Stimulated activated CD4-positive, alpha-beta T cell treated with anti-CD3 and anti-CD28 coated beads, TNF-alpha, amount 100 ng/mL, for 48 hours (primary cell): ENCODE data around the gene ECE1.

Experiments used
- DNase-seq, 3 donors: peaks; one replicate each; pipeline ENCODE4 v3.0.0-alpha.2; 2020; ENCODE audit warnings: low read depth in 3 of 3

ECE1 gene

DNA sequence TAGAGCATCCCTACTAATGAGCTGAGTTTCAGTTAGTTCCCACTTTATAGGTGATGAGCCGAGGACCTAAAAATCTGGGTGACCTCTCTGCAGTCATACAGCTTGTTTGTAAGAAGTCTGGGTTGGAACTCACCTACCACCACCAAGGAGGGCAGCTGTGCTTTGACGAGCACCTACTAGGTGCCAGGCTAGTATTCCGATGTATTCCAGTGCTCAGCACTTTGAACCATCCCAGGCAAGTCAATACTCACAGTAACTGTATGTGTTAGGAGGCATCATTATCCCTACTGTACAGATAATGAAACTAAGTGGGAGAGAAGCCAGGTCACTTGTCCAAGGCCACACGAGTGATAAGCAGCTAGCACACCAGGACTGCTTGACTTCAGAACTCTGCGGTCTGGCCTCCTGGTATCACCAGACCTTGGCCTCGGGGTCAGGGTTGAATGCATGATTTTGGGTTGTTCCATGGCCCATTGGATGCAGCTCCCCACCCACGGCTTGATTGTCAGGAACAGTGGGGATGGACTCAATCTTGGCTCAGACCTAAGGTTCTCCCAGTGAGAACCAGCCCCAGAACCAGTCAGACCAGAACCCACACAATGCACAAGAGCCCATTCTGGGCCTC is 20.7 kb downstream of the ECE1 start:
- no peak for DNase-seq

- no peak for DNase-seq
Measured at GRCh38 chr1:21268281-21269239, 21.7 kb downstream of the ECE1 start.

DNA sequence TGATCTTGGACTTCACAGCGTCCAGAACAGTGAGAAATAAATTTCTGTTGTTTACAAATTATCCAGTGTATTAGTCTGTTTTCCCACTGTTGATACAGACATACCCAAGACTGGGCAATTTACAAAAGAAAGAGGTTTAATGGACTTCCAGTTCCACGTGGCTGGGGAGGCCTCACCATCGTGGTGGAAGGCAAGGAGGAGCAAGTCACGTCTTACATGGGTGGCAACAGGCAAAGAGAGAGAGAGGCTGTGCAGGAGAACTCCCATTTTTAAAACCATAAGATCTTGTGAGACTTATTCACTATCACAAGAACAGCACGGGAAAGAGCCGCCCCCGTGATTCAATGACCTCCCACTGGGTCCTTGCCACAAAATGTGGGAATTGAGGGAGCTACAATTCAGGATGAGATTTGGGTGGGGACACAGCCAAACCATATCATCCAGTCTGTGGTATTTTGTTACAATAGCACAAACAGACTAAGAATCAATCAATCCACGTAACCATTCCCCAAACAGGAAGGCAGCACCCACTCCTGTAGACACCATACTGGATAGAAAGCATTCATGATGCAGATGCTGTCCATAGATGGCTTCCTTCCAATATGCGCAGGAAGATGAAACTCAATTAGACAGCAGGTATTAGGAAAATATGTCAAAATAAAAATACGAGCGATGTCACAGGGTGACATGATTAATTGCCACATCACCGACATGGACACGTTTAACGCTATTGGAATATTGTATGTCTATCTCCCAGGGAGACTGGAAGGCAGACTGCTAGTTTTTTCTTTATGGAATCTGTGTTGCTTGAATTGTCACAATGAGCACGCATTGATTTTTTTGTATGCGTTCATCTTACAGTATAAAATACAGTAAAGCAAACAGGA is 22.8 kb downstream of the ECE1 start:
- no peak for DNase-seq

GRCh38 chr1:21266119-21266774 is 24.0 kb downstream of the ECE1 start:
- no peak for DNase-seq

GRCh38 chr1:21265644-21266043 is 24.6 kb downstream of the ECE1 start:
- no peak for DNase-seq

GRCh38 chr1:21264898-21265297 is 25.4 kb downstream of the ECE1 start:
- no peak for DNase-seq

GRCh38 chr1:21263653-21264225 is 26.5 kb downstream of the ECE1 start:
- no peak for DNase-seq

DNA sequence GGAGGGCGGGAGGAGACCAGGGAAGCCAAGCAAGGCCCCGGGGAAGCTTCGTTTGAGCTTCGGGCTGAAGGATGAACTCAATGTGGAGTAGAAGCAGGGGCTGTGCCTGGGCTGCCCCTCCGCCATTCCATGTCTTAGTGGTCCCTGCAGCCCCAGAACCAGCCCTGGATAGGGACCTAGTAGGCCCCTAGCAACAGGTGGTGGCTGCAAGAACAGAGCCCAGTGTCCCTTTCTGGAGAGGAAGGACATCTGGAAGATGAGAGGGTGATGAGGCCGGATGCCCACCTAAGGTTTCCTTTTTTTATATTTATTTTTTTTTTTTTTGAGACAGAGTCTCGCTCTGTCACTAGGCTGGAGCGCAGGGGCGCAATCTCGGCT is 27.2 kb downstream of the ECE1 start:
- no peak for DNase-seq

- DNase-seq = no peak
Measured at GRCh38 chr1:21262293-21263051, 27.8 kb downstream of the ECE1 start.

DNA sequence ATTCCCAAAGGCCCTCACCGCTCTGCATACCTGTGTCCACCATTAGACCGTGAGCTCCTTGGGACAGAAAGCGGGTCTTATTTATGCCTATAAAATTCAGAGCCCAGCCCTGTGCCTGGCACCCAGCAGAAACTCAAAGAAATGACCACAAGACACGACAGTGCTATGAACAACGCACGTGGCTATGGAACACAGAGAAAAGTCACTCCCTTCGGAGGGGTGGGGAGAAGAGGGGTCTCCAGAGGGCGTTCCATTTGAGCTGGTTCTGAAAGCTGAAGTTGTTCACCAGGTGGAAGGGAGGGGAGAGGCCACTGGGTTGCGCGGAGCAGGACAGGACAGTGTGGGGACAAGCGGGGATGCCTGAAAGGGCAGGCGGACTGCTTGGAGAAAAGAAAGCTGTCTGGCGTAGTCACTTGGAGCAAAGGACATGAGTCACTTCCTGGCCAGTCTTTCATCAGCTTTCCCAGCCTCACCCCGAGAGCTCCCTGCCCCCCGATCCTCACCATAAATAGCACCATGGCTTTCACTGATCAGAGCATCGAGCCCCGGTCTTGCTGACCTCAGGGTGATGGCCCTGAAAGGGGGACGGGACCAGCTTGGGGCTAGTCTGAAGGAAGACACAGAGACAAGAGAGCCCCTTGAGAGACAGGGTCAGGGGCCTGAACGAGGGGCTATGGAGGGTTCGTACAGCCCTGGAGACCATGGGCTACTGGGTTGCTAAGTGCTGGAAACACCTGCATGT is 28.5 kb downstream of the ECE1 start:
- DNase-seq = no peak

GRCh38 chr1:21260405-21261125 is 29.7 kb downstream of the ECE1 start:
- no peak for DNase-seq

DNA sequence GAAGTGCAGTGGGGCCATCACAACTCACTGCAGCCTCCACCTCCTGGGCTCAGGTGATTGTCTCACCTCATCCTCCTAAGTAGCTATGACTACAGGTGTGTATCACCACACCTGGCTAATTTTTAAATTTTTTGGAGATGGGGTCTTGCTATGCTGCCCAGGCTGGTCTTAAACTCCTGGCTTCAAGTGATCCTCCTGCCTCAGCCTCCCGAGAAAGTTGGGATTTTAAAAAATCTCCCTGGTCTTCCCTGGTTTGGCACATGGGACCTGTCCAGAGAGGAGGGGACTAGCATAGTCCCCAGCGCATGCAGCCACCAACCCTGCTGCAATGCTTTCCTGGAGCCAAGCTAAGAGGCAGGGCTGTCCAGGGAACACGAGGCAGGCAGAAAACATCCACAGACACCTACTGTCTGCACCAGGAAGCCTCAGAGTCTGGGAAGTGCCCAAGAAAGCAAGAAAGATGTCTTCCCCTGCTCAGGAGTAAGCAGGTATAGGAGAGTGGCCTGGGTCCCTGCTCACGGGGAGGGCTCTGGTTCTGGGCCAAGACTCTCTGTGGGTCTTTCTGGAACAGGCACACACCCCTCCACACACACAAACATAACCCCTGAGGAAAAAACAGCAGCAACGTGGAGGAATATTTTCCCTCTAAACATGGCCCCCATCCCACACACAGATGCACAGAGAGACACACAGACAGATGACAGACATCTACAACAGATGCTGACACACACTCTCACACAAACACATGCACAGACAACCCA is 30.8 kb downstream of the ECE1 start:
- DNase-seq = no peak

DNA sequence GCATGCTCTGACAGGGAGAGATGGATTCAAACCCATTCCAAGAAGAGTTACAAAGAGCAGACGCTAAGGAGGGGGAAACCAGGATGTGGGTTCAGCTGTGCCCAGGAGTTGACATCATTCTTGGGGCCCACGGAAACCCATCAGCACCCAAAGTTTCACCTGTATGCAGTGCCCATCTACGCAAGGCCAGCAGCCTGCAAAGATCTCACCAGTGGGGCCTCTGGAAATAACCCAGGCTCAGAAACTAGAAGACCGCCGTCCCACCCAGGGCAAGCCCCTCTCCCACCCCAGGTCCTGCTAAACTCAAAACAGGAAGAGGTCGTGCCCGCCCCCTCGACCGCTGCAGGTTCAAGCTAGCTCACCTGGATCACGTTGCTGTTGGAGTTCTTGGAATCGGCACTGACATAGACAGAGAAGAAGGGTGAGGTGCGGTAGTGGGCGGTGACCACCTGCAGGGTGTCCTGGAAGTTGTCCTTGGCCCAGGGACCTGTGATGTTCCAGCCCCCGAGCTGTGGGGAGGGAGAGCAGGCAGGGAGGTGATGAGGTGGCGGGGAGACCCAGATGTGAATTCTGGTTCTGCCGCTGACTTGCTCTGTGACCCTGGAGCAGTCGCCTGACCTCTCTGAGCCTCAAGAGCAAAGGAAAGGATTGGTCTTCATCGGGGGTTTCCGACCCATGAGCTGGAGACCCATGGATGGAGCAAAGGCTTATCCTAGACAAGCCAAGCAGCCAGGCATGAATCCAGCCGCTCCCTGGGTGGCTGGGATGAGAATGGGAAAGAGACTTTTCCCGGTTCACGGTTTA is 31.7 kb downstream of the ECE1 start:
- no peak for DNase-seq

- DNase-seq = no peak
Measured at GRCh38 chr1:21257431-21258135, 32.7 kb downstream of the ECE1 start.

- no peak for DNase-seq
Measured at GRCh38 chr1:21256776-21257175, 33.5 kb downstream of the ECE1 start.

GRCh38 chr1:21255943-21256320 is 34.3 kb downstream of the ECE1 start:
- no peak for DNase-seq
